ENCODE measurements around the gene PWWP3B.

The PWWP3B gene

GRCh38 chrX:106208154-106208553, 40.0 kb downstream of the PWWP3B start:
- no peak overlapping the region for H3K4me3 ChIP-seq (replicated peaks in 1 of 2; ENCODE audit: low read depth in 2 of 2, low read length in 2 of 2)
- no peak for TF ChIP-seq CTCF (IDR thresholded peaks at IDR 0.05; ENCODE audit: low read depth, low read length)
- DNase-seq (ENCODE audit: low read depth in 2 of 2), result no peak

Data from cardiac fibroblast (primary cell).